HuH-7 (cell line): Measurements from ENCODE around the gene DOCK7.

Source experiments
- DNase-seq: peaks from one replicate; pipeline ENCODE4 v3.0.0; 2011; ENCODE audit warnings: low spot score

DOCK7 gene

DNA sequence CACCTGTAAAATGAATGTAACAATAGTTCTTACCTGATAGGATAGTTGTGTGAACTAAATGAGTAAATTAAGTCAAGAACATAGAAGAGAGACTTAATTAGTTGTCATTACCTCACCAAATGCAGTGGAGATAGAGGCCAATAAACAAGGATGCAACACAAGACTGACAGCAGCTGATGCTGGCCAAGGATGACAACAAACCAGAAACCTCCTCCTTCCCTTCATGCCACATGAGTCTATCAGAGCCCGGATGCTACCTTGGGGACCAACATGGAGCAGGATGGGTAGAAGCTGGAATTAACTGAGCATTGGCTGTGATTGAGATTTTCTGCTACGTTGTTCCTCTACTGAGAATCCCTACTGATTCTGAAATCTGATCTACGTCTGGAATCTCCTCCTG is 281.6 kb downstream of the DOCK7 start:
- DNase-seq = no peak

DNA sequence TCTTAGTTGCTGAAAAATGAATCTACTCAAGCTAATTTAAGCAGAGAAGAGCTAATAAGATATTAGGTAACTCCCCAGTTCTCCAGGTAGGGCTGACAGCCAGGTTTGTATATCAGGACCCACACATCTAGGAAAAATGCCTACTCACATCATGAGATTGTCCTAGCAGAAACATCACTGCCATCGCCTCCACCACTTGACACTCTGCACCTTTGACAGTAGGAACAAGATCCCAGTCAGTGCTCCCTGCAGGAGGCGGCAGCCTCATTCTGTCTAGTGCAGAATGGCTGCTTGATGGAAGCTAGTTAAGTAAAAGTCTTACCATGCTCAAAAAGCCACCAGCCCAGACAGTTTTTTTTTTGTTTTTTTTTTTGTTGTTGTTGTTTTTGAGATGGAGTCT is 282.9 kb downstream of the DOCK7 start:
- DNase-seq = no peak
